Fibroblast of pulmonary artery (primary cell): ENCODE results near the gene CLIP1.

Experiments used
- DNase-seq: peaks from one replicate; pipeline ENCODE4 v3.0.0-alpha.2; 2010; ENCODE audit warnings: low read depth
- H3K4me3 ChIP-seq: replicated peaks from 2 replicates; pipeline ENCODE4 v1.5.1; 2011; ENCODE audit warnings: low read depth, mild to moderate bottlenecking, control low read depth, low read length, moderate library complexity
- CTCF ChIP-seq: IDR thresholded peaks from 2 replicates; pipeline ENCODE4 v1.5.1; 2011; ENCODE audit warnings: mild to moderate bottlenecking, control low read depth, low read length, inconsistent platforms; ENCODE audit errors: missing control alignments

Gene CLIP1

GRCh38 chr12:122333142-122334087 is 89.1 kb downstream of the CLIP1 start:
- DNase-seq: peak; percentile 31
- H3K4me3 ChIP-seq: no peak overlapping the region
- TF ChIP-seq CTCF: no peak

GRCh38 chr12:122327494-122328385 is 94.7 kb downstream of the CLIP1 start:
- H3K4me3 ChIP-seq: no peak overlapping the region
- DNase-seq: no peak
- no peak for TF ChIP-seq CTCF

- TF ChIP-seq CTCF: no peak
- DNase-seq: no peak
- no peak overlapping the region for H3K4me3 ChIP-seq
Observed at GRCh38 chr12:122327014-122327413, 95.5 kb downstream of the CLIP1 start.

GRCh38 chr12:122326586-122326985 is 95.9 kb downstream of the CLIP1 start:
- DNase-seq: no peak
- TF ChIP-seq CTCF: no peak
- no peak overlapping the region for H3K4me3 ChIP-seq

- no peak for TF ChIP-seq CTCF
- H3K4me3 ChIP-seq: no peak overlapping the region
- no peak for DNase-seq
Observed at GRCh38 chr12:122323311-122324019, 99.0 kb downstream of the CLIP1 start.

- peak; percentile 48 for DNase-seq
- H3K4me3 ChIP-seq: no peak overlapping the region
- TF ChIP-seq CTCF: no peak
Observed at GRCh38 chr12:122322501-122322900, 100.0 kb downstream of the CLIP1 start.
